H9 (cell line): ENCODE data around the gene RPN1. TPM values are rescaled to one million over a fixed set of nuclear protein-coding genes. Genes with fewer than 3 reads are reported as not detected.
A peak's percentile ranks its signal among the peaks of the same experiment; 100 is the strongest.

Source experiments
- DNase-seq: peaks from one replicate; pipeline ENCODE4 v3.0.0-alpha.2; 2017
- H2AFZ ChIP-seq: one replicate; pipeline ENCODE4 v1.6.1; 2013; ENCODE audit warnings: mild to moderate bottlenecking, low read length, control low read depth, moderate library complexity
- H2AK5ac ChIP-seq: 2 replicates; pipeline ENCODE4 v1.6.1; 2013; ENCODE audit warnings: low read length, control low read depth, mixed read lengths; ENCODE audit not compliant: insufficient read length
- H2BK120ac ChIP-seq: one replicate; pipeline ENCODE4 v1.6.1; 2013; ENCODE audit warnings: low read depth, mild to moderate bottlenecking, low read length, control low read depth, inconsistent platforms; ENCODE audit not compliant: poor library complexity, severe bottlenecking
- H2BK12ac ChIP-seq: 2 replicates; pipeline ENCODE4 v1.6.1; 2013; ENCODE audit warnings: low read length, control low read depth, mixed read lengths, low read depth; ENCODE audit not compliant: insufficient read length
- H2BK15ac ChIP-seq: 2 replicates; pipeline ENCODE4 v1.6.1; 2013; ENCODE audit warnings: low read depth, low read length, control low read depth
- H2BK20ac ChIP-seq: one replicate; pipeline ENCODE4 v1.6.1; 2013; ENCODE audit warnings: low read depth, mild to moderate bottlenecking, low read length, control low read depth, inconsistent platforms; ENCODE audit not compliant: poor library complexity, severe bottlenecking
- H2BK5ac ChIP-seq: 2 replicates; pipeline ENCODE4 v1.6.1; 2013; ENCODE audit warnings: low read length, control low read depth, mixed read lengths; ENCODE audit not compliant: insufficient read length
- H3K14ac ChIP-seq: 2 replicates; pipeline ENCODE4 v1.6.1; 2013; ENCODE audit warnings: low read length, control low read depth; ENCODE audit not compliant: insufficient read depth
- H3K18ac ChIP-seq: 2 replicates; pipeline ENCODE4 v1.6.1; 2013; ENCODE audit warnings: low read depth, mild to moderate bottlenecking, mixed read lengths, low read length, control low read depth; ENCODE audit not compliant: insufficient read length
- H3K23ac ChIP-seq: 2 replicates; pipeline ENCODE4 v1.6.1; 2013; ENCODE audit warnings: low read length, control low read depth, mixed read lengths, low read depth; ENCODE audit not compliant: insufficient read length
- H3K23me2 ChIP-seq: 2 replicates; pipeline ENCODE4 v1.6.1; 2013; ENCODE audit warnings: low read depth, mild to moderate bottlenecking, mixed read lengths, low read length, control low read depth; ENCODE audit not compliant: insufficient read length, poor library complexity, severe bottlenecking
- H3K27ac ChIP-seq: 2 replicates; pipeline ENCODE4 v1.5.1; 2013; ENCODE audit warnings: low read length, control low read depth, mixed read lengths, low read depth; ENCODE audit not compliant: insufficient read length
- H3K27me3 ChIP-seq: 2 replicates; pipeline ENCODE4 v1.6.1; 2013; ENCODE audit warnings: low read length, control low read depth, inconsistent platforms; ENCODE audit not compliant: insufficient read depth
- H3K4ac ChIP-seq: 2 replicates; pipeline ENCODE4 v1.6.1; 2013; ENCODE audit warnings: low read depth, mild to moderate bottlenecking, control low read depth, inconsistent platforms, low read length, moderate library complexity
- H3K4me1 ChIP-seq: 2 replicates; pipeline ENCODE4 v1.6.1; 2013; ENCODE audit warnings: low read length, control low read depth, inconsistent platforms; ENCODE audit not compliant: insufficient read depth
- H3K4me2 ChIP-seq: 2 replicates; pipeline ENCODE4 v1.6.1; 2013; ENCODE audit warnings: low read length, control low read depth, mixed read lengths; ENCODE audit not compliant: insufficient read length, insufficient read depth
- H3K56ac ChIP-seq: 2 replicates; pipeline ENCODE4 v1.6.1; 2013; ENCODE audit warnings: low read depth, mild to moderate bottlenecking, mixed read lengths, low read length, control low read depth; ENCODE audit not compliant: insufficient read length
- H3K79me1 ChIP-seq: 2 replicates; pipeline ENCODE4 v1.6.1; 2013; ENCODE audit warnings: low read depth, mild to moderate bottlenecking, moderate library complexity, low read length, control low read depth, inconsistent platforms; ENCODE audit not compliant: insufficient read depth, poor library complexity, severe bottlenecking
- H3K79me2 ChIP-seq: 2 replicates; pipeline ENCODE4 v1.6.1; 2013; ENCODE audit warnings: low read length, control low read depth, inconsistent platforms; ENCODE audit not compliant: insufficient read depth
- H3K9ac ChIP-seq: 2 replicates; pipeline ENCODE4 v1.6.1; 2013; ENCODE audit warnings: low read length, control low read depth, mixed read lengths; ENCODE audit not compliant: insufficient read length; ENCODE audit errors: extremely low read depth
- H3K9me3 ChIP-seq: one replicate; pipeline ENCODE4 v1.6.1; 2013; ENCODE audit warnings: low read depth, low read length, inconsistent platforms; ENCODE audit not compliant: control insufficient read depth
- H3T11ph ChIP-seq: one replicate; pipeline ENCODE4 v1.6.1; 2013; ENCODE audit warnings: mild to moderate bottlenecking, low read length, control low read depth, inconsistent platforms
- H4K20me1 ChIP-seq: one replicate; pipeline ENCODE4 v1.6.1; 2013; ENCODE audit not compliant: control insufficient read depth, insufficient read length, insufficient read depth
- H4K5ac ChIP-seq: 2 replicates; pipeline ENCODE4 v1.6.1; 2013; ENCODE audit warnings: low read depth, mild to moderate bottlenecking, mixed read lengths, low read length, control low read depth; ENCODE audit not compliant: insufficient read length
- H4K8ac ChIP-seq: replicated peaks from 2 replicates; pipeline ENCODE4 v1.6.1; 2013; ENCODE audit warnings: low read length, control low read depth, mixed read lengths, low read depth; ENCODE audit not compliant: insufficient read length
- H4K91ac ChIP-seq: 2 replicates; pipeline ENCODE4 v1.6.1; 2013; ENCODE audit warnings: low read depth, mild to moderate bottlenecking, moderate library complexity, mixed read lengths, low read length, control low read depth; ENCODE audit not compliant: insufficient read length
- H3K27ac Mint-ChIP-seq, 3 experiments: 2 replicates in 2 of 3; 3 replicates in 1 of 3; pipeline ENCODE4 v1.8.0; 2020 to 2021; ENCODE audit warnings: mixed read lengths in 3 of 3, mild to moderate bottlenecking in 1 of 3, moderate library complexity in 1 of 3
- H3K27me3 Mint-ChIP-seq: 2 replicates; pipeline ENCODE4 v1.8.0; 2021; ENCODE audit warnings: low read depth, mild to moderate bottlenecking, moderate library complexity, mixed read lengths
- H3K36me3 Mint-ChIP-seq, 3 experiments: 2 replicates in 2 of 3; 3 replicates in 1 of 3; pipeline ENCODE4 v1.8.0; 2020 to 2021; ENCODE audit warnings: low read depth in 3 of 3, mixed read lengths in 3 of 3; ENCODE audit not compliant: insufficient read depth in 1 of 3
- H3K4me1 Mint-ChIP-seq, 2 experiments: 2 replicates each; pipeline ENCODE4 v1.8.0; 2020; ENCODE audit warnings: mixed read lengths in 2 of 2
- H3K4me3 Mint-ChIP-seq, 2 experiments: 2 replicates in 1 of 2; 3 replicates in 1 of 2; pipeline ENCODE4 v1.8.0; 2020 to 2021; ENCODE audit warnings: mild to moderate bottlenecking in 2 of 2, mixed read lengths in 2 of 2, moderate library complexity in 1 of 2
- H3K9me3 Mint-ChIP-seq, 2 experiments: 2 replicates in 1 of 2; 3 replicates in 1 of 2; pipeline ENCODE4 v1.8.0; 2020; ENCODE audit warnings: mild to moderate bottlenecking in 2 of 2, mixed read lengths in 2 of 2, moderate library complexity in 1 of 2
- WGBS: extraction: QIAGEN DNeasy Blood & Tissue Kit; methylation state at CpG from one replicate; pipeline ENCODE4 v1.1.7; 2013; ENCODE audit warnings: missing lambda C conversion rate, low lambda C conversion rate, mixed read lengths; ENCODE audit not compliant: insufficient read length; ENCODE audit errors: extremely low coverage; 5-methylcytosine and 5-hydroxymethylcytosine counted together
- total RNA-seq: library from RNA; stranded (reverse); gene quantifications from 2 replicates; pipeline ENCODE4 v1.2.1, GENCODE V29; 2021
- TF ChIP-seq, protein P1 (sequence below): fragments of 200-600 bp; sonication (generic); conservative IDR thresholded peaks from 3 replicates; pipeline ENCODE4 v1.8.0; 2021; ENCODE audit warnings: antibody characterized with exemption, mild to moderate bottlenecking

Gene RPN1
- total RNA-seq, 1 experiment from 2014 or later, result 174 TPM

DNA sequence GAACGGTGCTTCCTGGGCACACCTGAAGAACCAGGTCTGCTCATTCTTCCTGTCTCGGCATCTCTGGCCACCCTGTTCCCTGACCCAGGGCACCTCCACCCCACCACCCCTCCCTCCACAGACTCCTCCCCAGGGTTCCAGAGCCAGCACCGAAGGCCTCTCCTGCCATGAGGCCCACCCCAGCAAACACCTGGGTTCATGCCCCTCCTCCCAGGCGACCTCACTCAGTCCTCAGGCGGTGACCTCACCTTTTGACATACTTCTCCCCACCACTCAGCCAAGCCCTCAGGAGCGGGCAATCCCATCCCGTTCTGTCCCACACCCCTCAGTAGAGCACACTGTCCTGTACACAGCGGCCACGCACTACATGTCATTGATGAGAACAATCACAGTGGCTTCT is 72.3 kb downstream of the RPN1 start:
- Mint-ChIP-seq H3K27me3 (peaks cover 22% of the 10 kb centered on the region), H3K4me3 (no peak overlapping the region), H3K36me3 (peaks cover 0 to 4% (median 0%) of the 10 kb centered on the region in 3 experiments; a peak in 1 of 7 replicates), H3K9me3 (peaks cover 3 to 7% of the 10 kb centered on the region in 2 experiments; a peak in 4 of 5 replicates), H3K4me1 (peaks cover 16 to 27% of the 10 kb centered on the region in 2 experiments), H3K27ac (no peak overlapping the region)
- WGBS, result no CpG with 5 or more reads among the region's 9 CpGs
- Histone ChIP-seq H3K9me3 (no peaks in the 10 kb centered on the region), H2BK15ac (no peak overlapping the region), H2BK20ac (no peak overlapping the region), H4K5ac (no peak overlapping the region), H3K4ac (no peak overlapping the region), H3K14ac (no peak overlapping the region), H3K79me2 (no peaks in the 10 kb centered on the region), H3K79me1 (no peaks in the 10 kb centered on the region), H2AFZ (no peak overlapping the region), H2BK12ac (no peak overlapping the region), H3K27ac (no peak overlapping the region), H2BK5ac (no peak overlapping the region), H3K4me1 (no peaks in the 10 kb centered on the region), H3T11ph (no peak overlapping the region), H3K23me2 (no peaks in the 10 kb centered on the region), H3K18ac (peak overlapping the region; percentile 11), H4K8ac (no peak overlapping the region), H2BK120ac (no peak overlapping the region), H3K9ac (no peak overlapping the region), H3K27me3 (no peaks in the 10 kb centered on the region; the same call in 1 of the 2 replicates), H4K20me1 (no peaks in the 10 kb centered on the region), H3K23ac (no peak overlapping the region), H3K4me2 (no peak overlapping the region), H3K56ac (no peak overlapping the region), H2AK5ac (no peak overlapping the region), H4K91ac (no peak overlapping the region)
- DNase-seq, result no peak
- TF ChIP-seq, protein P1, sequence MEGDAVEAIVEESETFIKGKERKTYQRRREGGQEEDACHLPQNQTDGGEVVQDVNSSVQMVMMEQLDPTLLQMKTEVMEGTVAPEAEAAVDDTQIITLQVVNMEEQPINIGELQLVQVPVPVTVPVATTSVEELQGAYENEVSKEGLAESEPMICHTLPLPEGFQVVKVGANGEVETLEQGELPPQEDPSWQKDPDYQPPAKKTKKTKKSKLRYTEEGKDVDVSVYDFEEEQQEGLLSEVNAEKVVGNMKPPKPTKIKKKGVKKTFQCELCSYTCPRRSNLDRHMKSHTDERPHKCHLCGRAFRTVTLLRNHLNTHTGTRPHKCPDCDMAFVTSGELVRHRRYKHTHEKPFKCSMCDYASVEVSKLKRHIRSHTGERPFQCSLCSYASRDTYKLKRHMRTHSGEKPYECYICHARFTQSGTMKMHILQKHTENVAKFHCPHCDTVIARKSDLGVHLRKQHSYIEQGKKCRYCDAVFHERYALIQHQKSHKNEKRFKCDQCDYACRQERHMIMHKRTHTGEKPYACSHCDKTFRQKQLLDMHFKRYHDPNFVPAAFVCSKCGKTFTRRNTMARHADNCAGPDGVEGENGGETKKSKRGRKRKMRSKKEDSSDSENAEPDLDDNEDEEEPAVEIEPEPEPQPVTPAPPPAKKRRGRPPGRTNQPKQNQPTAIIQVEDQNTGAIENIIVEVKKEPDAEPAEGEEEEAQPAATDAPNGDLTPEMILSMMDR, result no peak
